ENCODE results near the gene HLA-DPB1.

DNA sequence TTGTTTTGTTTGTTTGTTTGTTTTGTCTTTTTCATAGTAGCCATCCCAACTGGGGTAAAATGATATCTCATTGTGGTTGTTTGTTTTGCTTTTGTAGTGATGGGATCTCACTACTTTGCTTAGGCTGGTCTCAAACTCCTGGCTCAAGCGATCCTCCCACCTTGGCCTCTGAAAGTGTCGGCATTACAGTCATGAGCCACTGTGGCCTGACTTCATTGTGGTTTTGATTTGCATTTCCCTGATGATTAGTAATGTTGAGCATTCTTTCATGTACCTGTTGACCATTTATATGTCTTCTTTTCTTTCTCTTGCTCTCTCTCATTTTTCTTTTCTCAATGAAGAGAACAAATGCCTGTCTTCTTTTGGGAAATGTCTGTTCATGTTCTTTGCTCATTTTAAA, 35.6 kb upstream of the HLA-DPB1 start:
- TF ChIP-seq, protein P1, sequence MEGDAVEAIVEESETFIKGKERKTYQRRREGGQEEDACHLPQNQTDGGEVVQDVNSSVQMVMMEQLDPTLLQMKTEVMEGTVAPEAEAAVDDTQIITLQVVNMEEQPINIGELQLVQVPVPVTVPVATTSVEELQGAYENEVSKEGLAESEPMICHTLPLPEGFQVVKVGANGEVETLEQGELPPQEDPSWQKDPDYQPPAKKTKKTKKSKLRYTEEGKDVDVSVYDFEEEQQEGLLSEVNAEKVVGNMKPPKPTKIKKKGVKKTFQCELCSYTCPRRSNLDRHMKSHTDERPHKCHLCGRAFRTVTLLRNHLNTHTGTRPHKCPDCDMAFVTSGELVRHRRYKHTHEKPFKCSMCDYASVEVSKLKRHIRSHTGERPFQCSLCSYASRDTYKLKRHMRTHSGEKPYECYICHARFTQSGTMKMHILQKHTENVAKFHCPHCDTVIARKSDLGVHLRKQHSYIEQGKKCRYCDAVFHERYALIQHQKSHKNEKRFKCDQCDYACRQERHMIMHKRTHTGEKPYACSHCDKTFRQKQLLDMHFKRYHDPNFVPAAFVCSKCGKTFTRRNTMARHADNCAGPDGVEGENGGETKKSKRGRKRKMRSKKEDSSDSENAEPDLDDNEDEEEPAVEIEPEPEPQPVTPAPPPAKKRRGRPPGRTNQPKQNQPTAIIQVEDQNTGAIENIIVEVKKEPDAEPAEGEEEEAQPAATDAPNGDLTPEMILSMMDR (IDR thresholded peaks at IDR 0.05; ENCODE audit: poor library complexity, severe bottlenecking): no peak
- no peak for TF ChIP-seq EZH2 (IDR thresholded peaks at IDR 0.05; ENCODE audit: borderline replicate concordance, insufficient read depth, low read length, poor library complexity, severe bottlenecking)

Data from neural cell (in vitro differentiated cells).